RWPE1 (cell line): ENCODE results near the gene NFASC.

Experiments used
- CTCF ChIA-PET: fragments of 350-600 bp; sonication (Branson Sonifier 250); formaldehyde crosslinking; extraction: SDS; loops from one replicate; lab custom pipeline; 2021; lab: Yijun Ruan, JAX
- POLR2A ChIA-PET: fragments of 400-600 bp; formaldehyde crosslinking; extraction: SDS; loops from one replicate; lab custom pipeline; 2020; ENCODE audit warnings: antibody characterized with exemption; ENCODE audit not compliant: low non-redundant PET; lab: Yijun Ruan, JAX
- DNase-seq: peaks from one replicate; pipeline ENCODE4 v3.0.0; 2012; ENCODE audit warnings: low spot score
- H3K27ac ChIP-seq: fragments of 450-650 bp; 2 replicates; pipeline ENCODE4 v1.5.1; 2017
- CTCF ChIP-seq: fragments of 450-650 bp; conservative IDR thresholded peaks from 2 replicates; pipeline ENCODE4 v1.5.1; 2017; ENCODE audit warnings: low read depth, mild to moderate bottlenecking

NFASC gene

GRCh38 chr1:204885288-204885711 lies 14.6 kb downstream of the NFASC start:
- TF ChIP-seq CTCF: no peak
- CTCF ChIA-PET: interaction anchor here (0.6 to 1.5 kb wide), 5 partner anchors 38 to 104 kb away, joined by 3 to 9 read pairs (median 3); no protein-coding TSS in a partner anchor
- H3K27ac ChIP-seq: peak overlapping the region; percentile 39; the same call in 1 of the 2 replicates
- POLR2A ChIA-PET: no interaction called here
- no peak for DNase-seq

GRCh38 chr1:204885790-204886189 lies 15.1 kb downstream of the NFASC start:
- ChIA-PET CTCF (interaction anchor here (0.6 to 1.5 kb wide), 8 partner anchors 38 to 890 kb away, joined by 3 to 9 read pairs (median 3); no protein-coding TSS in a partner anchor), POLR2A (no interaction called here)
- no peak for DNase-seq
- no peak for TF ChIP-seq CTCF
- no peak overlapping the region; the same call in 1 of the 2 replicates for H3K27ac ChIP-seq

GRCh38 chr1:204887846-204888245 lies 17.2 kb downstream of the NFASC start:
- no peak overlapping the region for H3K27ac ChIP-seq
- no peak for TF ChIP-seq CTCF
- ChIA-PET CTCF (interaction anchor here (0.6 to 0.7 kb wide), 2 partner anchors 53 to 96 kb away, joined by 3 read pairs; no protein-coding TSS in a partner anchor), POLR2A (no interaction called here)
- DNase-seq: no peak

- ChIA-PET CTCF (interaction anchor here (0.6 kb wide), 1 partner anchor 53 kb away, joined by 3 read pairs; no protein-coding TSS in a partner anchor), POLR2A (no interaction called here)
- no peak overlapping the region for H3K27ac ChIP-seq
- no peak for DNase-seq
- no peak for TF ChIP-seq CTCF
These were observed 17.6 kb downstream of the NFASC start for GRCh38 chr1:204888294-204888693.

GRCh38 chr1:204889681-204890383 lies 19.2 kb downstream of the NFASC start:
- no peak overlapping the region for H3K27ac ChIP-seq
- POLR2A ChIA-PET: no interaction called here
- DNase-seq: no peak
- CTCF ChIA-PET: interaction anchor here (0.6 kb wide), 1 partner anchor 19 kb away, joined by 4 read pairs; no protein-coding TSS in a partner anchor
- no peak for TF ChIP-seq CTCF

- CTCF ChIA-PET: no interaction called here
- POLR2A ChIA-PET: no interaction called here
- no peak for DNase-seq
These were observed 21.2 kb downstream of the NFASC start for GRCh38 chr1:204891860-204892259.

More at GRCh38 chr1:204891860-204892259, 21.2 kb downstream of the NFASC start:
- no peak overlapping the region for H3K27ac ChIP-seq
- no peak for TF ChIP-seq CTCF
